HEK293 (cell line): Measurements from ENCODE around the gene ATF6B.

ENCODE experiments used
- KLF16 ChIP-seq: fragments of 450-650 bp; formaldehyde crosslinking; IDR thresholded peaks from 2 replicates; pipeline ENCODE4 v1.5.1; 2017; ENCODE audit warnings: missing biosample characterization, missing genetic modification characterization
- MZF1 ChIP-seq: fragments of 450-650 bp; formaldehyde crosslinking; IDR thresholded peaks from 2 replicates; pipeline ENCODE4 v1.5.1; 2017; ENCODE audit warnings: missing biosample characterization, missing genetic modification characterization, borderline replicate concordance
- PRDM2 ChIP-seq: fragments of 450-650 bp; formaldehyde crosslinking; IDR thresholded peaks from 2 replicates; pipeline ENCODE4 v1.5.1; 2016; ENCODE audit warnings: missing biosample characterization, missing genetic modification characterization, borderline replicate concordance
- PRDM6 ChIP-seq: fragments of 450-650 bp; formaldehyde crosslinking; IDR thresholded peaks from 2 replicates; pipeline ENCODE4 v1.5.1; 2017; ENCODE audit warnings: missing biosample characterization, missing genetic modification characterization
- WT1 ChIP-seq: fragments of 450-650 bp; formaldehyde crosslinking; IDR thresholded peaks from 2 replicates; pipeline ENCODE4 v1.5.1; 2016; ENCODE audit warnings: missing biosample characterization, missing genetic modification characterization
- ZIC2 ChIP-seq: fragments of 450-650 bp; formaldehyde crosslinking; IDR thresholded peaks from 2 replicates; pipeline ENCODE4 v1.5.1; 2016; ENCODE audit warnings: missing biosample characterization, missing genetic modification characterization
- ZNF146 ChIP-seq: fragments of 450-650 bp; formaldehyde crosslinking; IDR thresholded peaks from 2 replicates; pipeline ENCODE4 v1.5.1; 2016; ENCODE audit warnings: missing biosample characterization, missing genetic modification characterization
- ZNF148 ChIP-seq: fragments of 450-650 bp; formaldehyde crosslinking; IDR thresholded peaks from 2 replicates; pipeline ENCODE4 v1.5.0; 2017; ENCODE audit warnings: missing biosample characterization, missing genetic modification characterization, borderline replicate concordance
- ZNF157 ChIP-seq: fragments of 450-650 bp; formaldehyde crosslinking; IDR thresholded peaks from 2 replicates; pipeline ENCODE4 v1.5.1; 2016; ENCODE audit warnings: missing biosample characterization, missing genetic modification characterization
- ZNF16 ChIP-seq: fragments of 450-650 bp; formaldehyde crosslinking; IDR thresholded peaks from 2 replicates; pipeline ENCODE4 v1.5.1; 2016; ENCODE audit warnings: low read depth, missing biosample characterization, missing genetic modification characterization
- ZNF223 ChIP-seq: fragments of 450-650 bp; formaldehyde crosslinking; IDR thresholded peaks from 2 replicates; pipeline ENCODE4 v1.5.1; 2016; ENCODE audit warnings: missing biosample characterization, missing genetic modification characterization
- ZNF26 ChIP-seq: fragments of 450-650 bp; formaldehyde crosslinking; IDR thresholded peaks from 2 replicates; pipeline ENCODE4 v1.5.1; 2016; ENCODE audit warnings: missing biosample characterization, missing genetic modification characterization
- ZNF280C ChIP-seq: fragments of 450-650 bp; formaldehyde crosslinking; IDR thresholded peaks from 2 replicates; pipeline ENCODE4 v1.5.1; 2016; ENCODE audit warnings: missing biosample characterization, missing genetic modification characterization
- ZNF391 ChIP-seq: fragments of 450-650 bp; formaldehyde crosslinking; IDR thresholded peaks from 2 replicates; pipeline ENCODE4 v1.5.1; 2016; ENCODE audit warnings: low read depth, missing biosample characterization, missing genetic modification characterization, borderline replicate concordance
- ZNF398 ChIP-seq: fragments of 450-650 bp; formaldehyde crosslinking; IDR thresholded peaks from 2 replicates; pipeline ENCODE4 v1.5.1; 2017; ENCODE audit warnings: missing biosample characterization, missing genetic modification characterization
- ZNF580 ChIP-seq: fragments of 450-650 bp; formaldehyde crosslinking; IDR thresholded peaks from 2 replicates; pipeline ENCODE4 v1.5.1; 2016; ENCODE audit warnings: missing biosample characterization, missing genetic modification characterization
- ZNF621 ChIP-seq: fragments of 450-650 bp; formaldehyde crosslinking; IDR thresholded peaks from 2 replicates; pipeline ENCODE4 v1.5.1; 2017; ENCODE audit warnings: missing biosample characterization, missing genetic modification characterization
- ZNF626 ChIP-seq: fragments of 450-650 bp; sonication (Bioruptor Pico); formaldehyde crosslinking; IDR thresholded peaks from 2 replicates; pipeline ENCODE4 v1.5.1; 2018; ENCODE audit warnings: missing biosample characterization, missing genetic modification characterization, inconsistent platforms
- ZNF645 ChIP-seq: fragments of 450-650 bp; formaldehyde crosslinking; IDR thresholded peaks from 2 replicates; pipeline ENCODE4; 2016; ENCODE audit warnings: missing biosample characterization, missing genetic modification characterization
- ZNF747 ChIP-seq: fragments of 450-650 bp; formaldehyde crosslinking; IDR thresholded peaks from 2 replicates; pipeline ENCODE4 v1.5.1; 2016; ENCODE audit warnings: missing biosample characterization, missing genetic modification characterization
- ZNF843 ChIP-seq: fragments of 450-650 bp; formaldehyde crosslinking; IDR thresholded peaks from 2 replicates; pipeline ENCODE4 v1.5.1; 2016; ENCODE audit warnings: missing biosample characterization, missing genetic modification characterization

ATF6B gene

GRCh38 chr6:32152769-32153563 is 24.9 kb upstream of the ATF6B start (continued):
- peak; percentile 70 for TF ChIP-seq ZIC2
- peak; percentile 50; the same call in 1 of the 2 replicates for TF ChIP-seq ZNF843
- TF ChIP-seq ZNF398 (tag by site-specific recombination): peak; percentile 52
- TF ChIP-seq ZNF391 (tag by site-specific recombination): no peak
- no peak for TF ChIP-seq ZNF157 (tag by site-specific recombination)
- TF ChIP-seq ZNF621: no peak
- TF ChIP-seq PRDM6: peak; percentile 49; the same call in 1 of the 2 replicates
- peak; percentile 34 for TF ChIP-seq WT1 (tag by site-specific recombination)
- no peak for TF ChIP-seq ZNF747
- TF ChIP-seq ZNF146 (tag by site-specific recombination): no peak
- TF ChIP-seq ZNF223: no peak
- no peak for TF ChIP-seq ZNF645 (tag by site-specific recombination)
- TF ChIP-seq PRDM2 (tag by site-specific recombination): no peak
- TF ChIP-seq ZNF626 (tag by site-specific recombination): no peak
- no peak for TF ChIP-seq KLF16 (tag by site-specific recombination)
- no peak for TF ChIP-seq ZNF148 (tag by site-specific recombination)
- no peak for TF ChIP-seq ZNF280C (tag by site-specific recombination)
- TF ChIP-seq ZNF580 (tag by site-specific recombination): no peak
- no peak for TF ChIP-seq ZNF26 (tag by site-specific recombination)
- no peak for TF ChIP-seq ZNF16 (tag by site-specific recombination)
- no peak for TF ChIP-seq MZF1
